Activated CD4-positive, alpha-beta T cell treated with anti-CD3 and anti-CD28 coated beads for 36 hours (primary cell): ENCODE measurements around the gene SMAD6. TPM values are rescaled to one million over a fixed set of nuclear protein-coding genes. Genes with fewer than 3 reads are reported as not detected.
A peak's percentile ranks its signal among the peaks of the same experiment; 100 is the strongest.
"Not testable (repeated sequence)": the region's sequence is repeated elsewhere in the genome, so short reads cannot be mapped to it uniquely, and the experiment has no call there.

Experiments
- ATAC-seq: fragments of 200-7000 bp; cut with Tn5 transposase; one replicate; pipeline ENCODE4 v1.10.0; 2021; ENCODE audit warnings: mild to moderate bottlenecking, moderate library complexity
- CTCF ChIA-PET: fragments of 350-600 bp; sonication (Branson Sonifier 250); formaldehyde crosslinking; loops from one replicate; lab custom pipeline; 2021; ENCODE audit warnings: antibody characterized with exemption; lab: Charles Lee
- POLR2A ChIA-PET: fragments of 350-600 bp; sonication (Branson Sonifier 250); formaldehyde crosslinking; loops from one replicate; lab custom pipeline; 2021; ENCODE audit warnings: antibody characterized with exemption, inconsistent platforms; lab: Charles Lee
- DNase-seq: peaks from one replicate; pipeline ENCODE4 v3.0.0-alpha.2; 2020
- H3K27ac Mint-ChIP-seq: one replicate; pipeline ENCODE4 v1.8.0; 2021; ENCODE audit warnings: mixed read lengths
- H3K27me3 Mint-ChIP-seq: one replicate; pipeline ENCODE4 v1.8.0; 2021; ENCODE audit warnings: mixed read lengths
- H3K36me3 Mint-ChIP-seq: one replicate; pipeline ENCODE4 v1.8.0; 2021; ENCODE audit warnings: low read depth, mixed read lengths
- H3K4me1 Mint-ChIP-seq: one replicate; pipeline ENCODE4 v1.8.0; 2021; ENCODE audit warnings: mixed read lengths
- H3K4me3 Mint-ChIP-seq: one replicate; pipeline ENCODE4 v1.8.0; 2021; ENCODE audit warnings: mild to moderate bottlenecking, moderate library complexity, mixed read lengths
- H3K9me3 Mint-ChIP-seq: one replicate; pipeline ENCODE4 v1.8.0; 2021; ENCODE audit warnings: low read depth, mixed read lengths
- intact Hi-C, 2 experiments: fragments of 100-400 bp; cut with DNase I in 1 of 2; cut with micrococcal nuclease in 1 of 2; formaldehyde crosslinking; loops; one replicate each; pipeline versions ENCODE4 v1.14.2 to v1.15.1; 2022 to 2024; cut with DNase I, micrococcal nuclease
- total RNA-seq, 2 experiments: library from RNA; stranded (reverse); gene quantifications; one replicate each; pipeline ENCODE4 v1.2.3, GENCODE V29; 2021

The SMAD6 gene
- total RNA-seq, 2 experiments from 2014 or later = 0.19 to 0.23 TPM

GRCh38 chr15:66679061-66679656 is 22.9 kb upstream of the SMAD6 start:
- POLR2A ChIA-PET = no interaction called here
- intact Hi-C loops = no loop called here
- no peaks in the 10 kb centered on the region for H3K27me3 Mint-ChIP-seq
- H3K36me3 Mint-ChIP-seq = no peaks in the 10 kb centered on the region
- peaks cover 6% of the 10 kb centered on the region for H3K9me3 Mint-ChIP-seq
- DNase-seq = no peak
- no peak overlapping the region for H3K4me3 Mint-ChIP-seq
- no peak for ATAC-seq
- peaks cover 9% of the 10 kb centered on the region for H3K4me1 Mint-ChIP-seq
- CTCF ChIA-PET = no interaction called here
- H3K27ac Mint-ChIP-seq = no peak overlapping the region

GRCh38 chr15:66679657-66680108 is 22.4 kb upstream of the SMAD6 start:
- Mint-ChIP-seq H3K9me3 (peaks cover 6% of the 10 kb centered on the region), H3K27ac (no peak overlapping the region), H3K36me3 (no peaks in the 10 kb centered on the region), H3K4me3 (no peak overlapping the region), H3K4me1 (peaks cover 6% of the 10 kb centered on the region), H3K27me3 (no peaks in the 10 kb centered on the region)
- no peak for ATAC-seq
- POLR2A ChIA-PET = no interaction called here
- intact Hi-C loops = no loop called here
- CTCF ChIA-PET = no interaction called here
- DNase-seq = no peak

GRCh38 chr15:66680502-66680901 is 21.5 kb upstream of the SMAD6 start:
- no peak overlapping the region for H3K27ac Mint-ChIP-seq
- H3K4me1 Mint-ChIP-seq = peaks cover under 1% of the 10 kb centered on the region
- POLR2A ChIA-PET = no interaction called here
- intact Hi-C loops = no loop called here
- H3K27me3 Mint-ChIP-seq = no peaks in the 10 kb centered on the region
- no peak overlapping the region for H3K4me3 Mint-ChIP-seq
- CTCF ChIA-PET = no interaction called here
- H3K36me3 Mint-ChIP-seq = no peaks in the 10 kb centered on the region
- H3K9me3 Mint-ChIP-seq = peaks cover 6% of the 10 kb centered on the region
- no peak for DNase-seq
- ATAC-seq = no peak

GRCh38 chr15:66681395-66681794 is 20.6 kb upstream of the SMAD6 start:
- H3K36me3 Mint-ChIP-seq = no peaks in the 10 kb centered on the region
- no peak overlapping the region for H3K27ac Mint-ChIP-seq
- ChIA-PET CTCF (no interaction called here), POLR2A (no interaction called here)
- intact Hi-C loops = no loop called here
- H3K4me3 Mint-ChIP-seq = no peak overlapping the region
- H3K4me1 Mint-ChIP-seq = no peaks in the 10 kb centered on the region
- no peak for ATAC-seq
- DNase-seq = no peak
- H3K27me3 Mint-ChIP-seq = no peaks in the 10 kb centered on the region
- H3K9me3 Mint-ChIP-seq = peaks cover 6% of the 10 kb centered on the region

- Mint-ChIP-seq H3K27ac (no peak overlapping the region), H3K4me3 (no peak overlapping the region), H3K36me3 (no peaks in the 10 kb centered on the region), H3K4me1 (no peaks in the 10 kb centered on the region), H3K27me3 (no peaks in the 10 kb centered on the region), H3K9me3 (peaks cover 6% of the 10 kb centered on the region)
- intact Hi-C loops = no loop called here
- ChIA-PET POLR2A (interaction anchor here (0.6 kb wide), 1 partner anchor 1742 kb away, joined by 3 read pairs; no protein-coding TSS in a partner anchor), CTCF (no interaction called here)
- ATAC-seq (no peak), DNase-seq (no peak)
These were observed 19.8 kb upstream of the SMAD6 start for GRCh38 chr15:66682246-66682645.

GRCh38 chr15:66682865-66683264 is 19.2 kb upstream of the SMAD6 start:
- Mint-ChIP-seq H3K36me3 (no peaks in the 10 kb centered on the region), H3K27me3 (no peaks in the 10 kb centered on the region), H3K4me1 (no peaks in the 10 kb centered on the region), H3K27ac (no peak overlapping the region), H3K4me3 (no peak overlapping the region), H3K9me3 (peaks cover 6% of the 10 kb centered on the region)
- intact Hi-C loops = no loop called here
- ATAC-seq (peak; percentile 55), DNase-seq (no peak)
- POLR2A ChIA-PET = no interaction called here
- CTCF ChIA-PET = interaction anchor here (1.4 kb wide), 1 partner anchor 11 kb away, joined by 4 read pairs; no protein-coding TSS in a partner anchor

GRCh38 chr15:66684136-66684681 is 17.8 kb upstream of the SMAD6 start:
- ChIA-PET POLR2A (no interaction called here), CTCF (interaction anchor here (0.6 to 1.4 kb wide), 5 partner anchors 9 to 66 kb away, joined by 3 to 4 read pairs (median 3); no protein-coding TSS in a partner anchor)
- ATAC-seq = no peak
- H3K27me3 Mint-ChIP-seq = no peaks in the 10 kb centered on the region
- intact Hi-C loops = no loop called here
- H3K27ac Mint-ChIP-seq = no peak overlapping the region
- H3K4me3 Mint-ChIP-seq = no peak overlapping the region
- peaks cover 6% of the 10 kb centered on the region for H3K9me3 Mint-ChIP-seq
- no peaks in the 10 kb centered on the region for H3K36me3 Mint-ChIP-seq
- H3K4me1 Mint-ChIP-seq = no peaks in the 10 kb centered on the region
- DNase-seq = no peak

GRCh38 chr15:66685638-66686150 is 16.3 kb upstream of the SMAD6 start:
- Mint-ChIP-seq H3K27me3 (no peaks in the 10 kb centered on the region), H3K36me3 (no peaks in the 10 kb centered on the region), H3K4me1 (no peaks in the 10 kb centered on the region), H3K9me3 (peaks cover 6% of the 10 kb centered on the region), H3K4me3 (no peak overlapping the region), H3K27ac (no peak overlapping the region)
- no peak for ATAC-seq
- POLR2A ChIA-PET = interaction anchor here (0.7 kb wide), 1 partner anchor 25 kb away, joined by 4 read pairs; no protein-coding TSS in a partner anchor
- CTCF ChIA-PET = interaction anchor here (0.6 kb wide), 3 partner anchors 151 to 218 kb away, joined by 3 read pairs; no protein-coding TSS in a partner anchor
- DNase-seq = no peak
- intact Hi-C loops = no loop called here

- H3K4me3 Mint-ChIP-seq, ATAC-seq, CTCF ChIA-PET, DNase-seq, POLR2A ChIA-PET, H3K9me3 Mint-ChIP-seq, intact Hi-C loops, H3K4me1 Mint-ChIP-seq, H3K27ac Mint-ChIP-seq, H3K27me3 Mint-ChIP-seq, H3K36me3 Mint-ChIP-seq: not testable (repeated sequence)
These were observed 11.1 kb upstream of the SMAD6 start for GRCh38 chr15:66690912-66691311.

GRCh38 chr15:66691727-66692126 is 10.3 kb upstream of the SMAD6 start:
- ChIA-PET CTCF (no interaction called here), POLR2A (interaction anchor here (0.7 kb wide), 1 partner anchor 30 kb away, joined by 9 read pairs; no protein-coding TSS in a partner anchor)
- Mint-ChIP-seq H3K4me3 (no peak overlapping the region), H3K4me1 (peaks cover 8% of the 10 kb centered on the region), H3K27me3 (no peaks in the 10 kb centered on the region), H3K9me3 (no peaks in the 10 kb centered on the region), H3K36me3 (no peaks in the 10 kb centered on the region), H3K27ac (peak overlapping the region; percentile 11)
- ATAC-seq = no peak
- DNase-seq = no peak
- intact Hi-C loops = no loop called here

- Mint-ChIP-seq H3K27ac (peak overlapping the region; percentile 64), H3K9me3 (no peaks in the 10 kb centered on the region), H3K27me3 (no peaks in the 10 kb centered on the region), H3K4me3 (no peak overlapping the region), H3K36me3 (no peaks in the 10 kb centered on the region), H3K4me1 (peaks cover 8% of the 10 kb centered on the region)
- POLR2A ChIA-PET = no interaction called here
- CTCF ChIA-PET = no interaction called here
- DNase-seq (no peak), ATAC-seq (no peak)
- intact Hi-C loops = no loop called here
These were observed 9.6 kb upstream of the SMAD6 start for GRCh38 chr15:66692391-66692790.
